ENCODE results near the gene HSF2.
A peak's percentile ranks its signal among the peaks of the same experiment; 100 is the strongest.

Gene HSF2

GRCh38 chr6:122461885-122462284, 62.4 kb downstream of the HSF2 start:
- TF ChIP-seq CTCF (IDR thresholded peaks at IDR 0.05; ENCODE audit: insufficient read depth, low read depth, low read length, missing control alignments): no peak
- H3K4me3 ChIP-seq (ENCODE audit: low read length): no peak overlapping the region
- no peak for DNase-seq (ENCODE audit: low read depth)

GRCh38 chr6:122471107-122472021, 71.9 kb downstream of the HSF2 start, which contains the start of gene SERINC1:
TSS of gene SERINC1 (minus strand) at chr6:122471807. CDS start at chr6:122471737, 70 bp downstream.
- H3K4me3 ChIP-seq (ENCODE audit: low read length): peak within 1 kb of the TSS; percentile 91
- peak; percentile 95 for DNase-seq (ENCODE audit: low read depth)

GRCh38 chr6:122472022-122472340, 72.5 kb downstream of the HSF2 start:
- TF ChIP-seq CTCF (IDR thresholded peaks at IDR 0.05; ENCODE audit: insufficient read depth, low read depth, low read length, missing control alignments): no peak
- DNase-seq (ENCODE audit: low read depth): no peak
- peak overlapping the region; percentile 91 for H3K4me3 ChIP-seq (ENCODE audit: low read length)

More at GRCh38 chr6:122471107-122472021, 71.9 kb downstream of the HSF2 start, which contains the start of gene SERINC1:
- no peak for TF ChIP-seq CTCF (IDR thresholded peaks at IDR 0.05; ENCODE audit: insufficient read depth, low read depth, low read length, missing control alignments)

- TF ChIP-seq CTCF (IDR thresholded peaks at IDR 0.05; ENCODE audit: insufficient read depth, low read depth, low read length, missing control alignments): peak; percentile 21
- peak; percentile 29 for DNase-seq (ENCODE audit: low read depth)
- no peak overlapping the region for H3K4me3 ChIP-seq (ENCODE audit: low read length)
These were observed 76.7 kb downstream of the HSF2 start for GRCh38 chr6:122476131-122476530.

- H3K4me3 ChIP-seq (ENCODE audit: low read length): no peak overlapping the region
- no peak for DNase-seq (ENCODE audit: low read depth)
- TF ChIP-seq CTCF (IDR thresholded peaks at IDR 0.05; ENCODE audit: insufficient read depth, low read depth, low read length, missing control alignments): no peak
These were observed 83.3 kb downstream of the HSF2 start for GRCh38 chr6:122482750-122483080.
